Measurements from ENCODE around the gene MYO1D.
"Not testable (repeated sequence)": the region's sequence is repeated elsewhere in the genome, so short reads cannot be mapped to it uniquely, and the experiment has no call there.

The MYO1D gene

GRCh38 chr17:32727681-32728080 is 149.2 kb downstream of the MYO1D start:
- no peak for DNase-seq (ENCODE audit: low spot score)

DNA sequence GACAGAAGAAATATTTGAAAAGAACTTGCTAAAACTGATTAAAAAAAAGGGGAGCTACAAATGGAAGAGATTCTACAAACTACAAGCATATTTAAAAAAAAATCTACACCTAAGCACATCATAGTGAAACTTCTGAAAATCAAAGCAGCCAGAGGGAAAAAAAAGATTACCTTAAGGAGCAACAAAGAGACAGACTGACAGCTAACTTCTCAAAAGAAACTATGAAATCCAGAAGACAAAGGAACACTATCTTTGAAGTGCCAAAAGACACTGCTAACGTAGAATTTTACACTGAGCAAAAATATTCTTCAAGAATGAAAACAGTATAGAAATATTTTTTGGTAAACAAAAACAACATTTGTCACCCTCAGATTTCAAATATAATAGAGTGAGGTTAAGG is 151.2 kb downstream of the MYO1D start:
- DNase-seq (ENCODE audit: low spot score), result no peak

DNA sequence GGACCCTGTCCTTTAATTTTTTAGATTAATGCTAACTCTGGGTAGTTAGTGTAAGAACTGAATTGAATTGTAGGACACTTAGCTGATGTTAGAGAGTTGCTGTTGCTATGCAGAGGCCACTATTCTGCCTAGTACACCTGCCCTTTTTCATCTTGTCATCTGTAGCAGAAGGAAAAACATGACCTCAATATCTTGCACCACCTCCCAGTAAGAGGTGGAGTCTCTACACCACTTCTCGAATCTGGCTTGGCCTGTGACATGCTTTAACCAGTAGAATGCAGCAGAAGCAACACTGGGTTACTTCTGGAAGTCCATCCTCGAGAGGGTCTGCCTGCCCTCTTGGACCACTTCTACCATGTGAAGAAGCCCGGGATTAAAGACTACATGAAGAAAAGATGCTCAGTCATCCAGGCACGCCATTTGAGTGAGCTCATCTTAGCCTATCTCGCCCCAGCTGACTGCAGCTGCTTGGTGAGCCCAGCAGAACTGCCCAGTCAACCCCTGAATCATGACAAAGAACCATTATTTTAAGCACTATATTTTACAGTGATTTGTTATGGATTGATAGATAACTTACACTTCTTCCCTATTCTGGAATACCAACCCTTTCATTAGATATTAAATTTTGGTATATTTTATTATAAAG is 153.5 kb downstream of the MYO1D start:
- DNase-seq (ENCODE audit: low spot score), result no peak

- DNase-seq (ENCODE audit: low spot score), result no peak
Observed at GRCh38 chr17:32722733-32723132, 154.2 kb downstream of the MYO1D start.

GRCh38 chr17:32720671-32721070 is 156.3 kb downstream of the MYO1D start:
- DNase-seq (ENCODE audit: low spot score), result no peak

DNA sequence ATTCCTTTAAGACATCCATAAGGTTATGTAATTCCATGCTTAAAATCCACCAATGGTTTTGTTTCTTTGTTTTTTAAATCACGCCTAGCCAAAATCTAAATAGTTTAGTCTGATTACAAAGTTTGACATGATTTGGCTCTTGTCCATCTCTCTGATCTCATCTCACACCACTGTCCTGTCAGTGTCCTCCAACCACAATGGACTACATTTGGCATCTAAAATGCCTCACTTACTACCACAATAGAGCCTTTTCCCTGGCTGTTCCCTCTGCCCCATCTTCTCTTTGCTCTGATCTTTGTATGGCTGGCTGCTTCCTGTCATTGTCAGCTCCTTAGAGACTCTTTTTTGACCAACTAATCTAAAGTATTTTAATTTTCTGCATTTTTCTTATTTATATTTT is 157.2 kb downstream of the MYO1D start:
- no peak for DNase-seq (ENCODE audit: low spot score)

DNA sequence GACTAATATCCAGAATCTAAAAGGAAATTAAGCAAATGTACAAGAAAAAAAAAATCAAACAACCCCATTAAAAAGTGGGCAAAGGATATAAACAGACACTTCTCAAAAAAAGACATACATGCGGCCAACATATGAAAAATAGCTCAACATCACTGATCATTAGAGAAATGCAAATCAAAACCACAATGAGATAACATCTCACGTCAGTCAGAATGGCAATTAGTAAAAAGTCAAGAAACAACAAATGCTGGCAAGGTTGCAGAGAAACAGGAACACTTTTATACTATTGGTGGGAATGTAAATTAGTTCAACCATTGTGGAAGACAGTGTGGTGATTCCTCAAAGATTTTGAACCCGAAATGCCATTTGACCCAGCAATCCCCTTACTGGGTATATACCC is 162.0 kb downstream of the MYO1D start:
- DNase-seq (ENCODE audit: low spot score), result not testable (repeated sequence)

DNA sequence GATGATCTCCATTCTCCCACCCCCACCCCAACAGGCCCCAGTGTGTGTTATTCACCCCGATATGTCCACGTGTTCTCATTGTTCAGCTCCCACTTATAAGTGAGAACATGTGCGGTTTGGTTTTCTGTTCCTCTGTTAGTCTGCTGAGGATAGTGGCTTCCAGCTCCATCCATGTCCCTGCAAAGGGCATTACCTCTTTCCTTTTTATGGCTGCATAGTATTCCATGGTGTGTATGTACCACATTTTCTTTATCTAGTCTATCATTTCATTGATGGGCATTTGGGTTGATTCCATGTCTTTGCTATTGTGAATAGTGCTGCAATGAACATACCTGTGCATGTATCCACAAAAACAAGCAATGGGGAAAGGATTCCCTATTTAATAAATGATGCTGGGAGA is 162.7 kb downstream of the MYO1D start:
- not testable (repeated sequence) for DNase-seq (ENCODE audit: low spot score)

DNA sequence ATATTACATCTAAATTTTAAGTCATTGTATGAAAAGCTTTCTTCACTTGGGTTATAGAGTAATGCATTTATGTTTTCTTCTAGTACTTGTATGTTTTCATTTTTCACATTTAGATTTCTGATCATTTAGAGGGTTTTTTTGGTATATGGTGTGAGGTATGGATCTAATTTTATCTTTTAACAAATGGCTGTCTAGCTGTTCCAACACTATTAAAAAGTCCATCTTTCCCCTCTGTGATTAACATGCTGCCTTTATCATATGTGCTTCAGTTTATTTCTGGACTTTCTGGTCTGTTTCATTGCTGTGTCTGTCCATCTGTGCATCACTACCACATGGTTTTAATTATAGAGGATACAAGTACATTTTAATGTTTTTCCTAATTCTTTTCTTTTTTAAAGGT is 163.8 kb downstream of the MYO1D start:
- DNase-seq (ENCODE audit: low spot score), result no peak

DNA sequence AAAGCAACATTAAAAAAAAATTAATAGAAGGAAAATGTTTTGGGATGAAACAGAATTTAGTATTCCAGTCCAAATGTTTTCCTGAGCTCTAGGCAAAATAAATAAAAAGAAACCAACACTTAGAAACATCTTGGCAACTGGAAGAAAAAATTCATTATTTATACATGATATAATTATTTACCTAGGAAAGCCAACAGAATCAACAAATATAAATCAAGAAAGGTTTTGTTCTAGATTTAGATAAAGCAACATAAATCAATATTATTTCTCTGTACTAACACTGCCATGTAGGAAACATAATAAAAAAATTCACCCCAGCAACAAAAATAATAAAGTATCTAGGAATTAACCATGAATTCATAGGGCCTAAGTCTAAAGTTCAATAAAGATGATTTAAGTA is 167.4 kb downstream of the MYO1D start:
- no peak for DNase-seq (ENCODE audit: low spot score)

- DNase-seq (ENCODE audit: low spot score), result no peak
Observed at GRCh38 chr17:32701871-32702270, 175.1 kb downstream of the MYO1D start.

GRCh38 chr17:32699247-32699646 is 177.7 kb downstream of the MYO1D start:
- no peak for DNase-seq (ENCODE audit: low spot score)

GRCh38 chr17:32697728-32698625 is 178.9 kb downstream of the MYO1D start:
- DNase-seq (ENCODE audit: low spot score), result no peak

- DNase-seq (ENCODE audit: low spot score), result no peak
Observed at GRCh38 chr17:32696426-32696825, 180.5 kb downstream of the MYO1D start.

DNA sequence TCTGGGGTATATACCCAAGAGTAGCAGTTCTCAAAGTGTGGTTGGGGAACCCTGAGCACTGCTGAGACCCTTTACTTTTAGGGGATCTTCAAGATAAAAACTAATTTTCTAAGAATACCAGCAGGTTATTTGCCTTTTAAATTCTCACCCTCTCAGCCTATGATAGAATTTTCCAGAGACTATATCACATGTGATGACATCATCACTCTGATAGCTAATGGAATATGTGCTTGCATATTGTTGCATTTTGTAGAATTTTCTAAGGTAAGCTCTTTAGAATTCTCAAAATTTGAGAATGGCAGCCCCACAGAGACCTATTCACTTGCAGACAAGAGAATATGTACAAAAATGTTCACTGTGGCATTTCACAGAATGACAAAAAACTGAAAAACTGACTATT is 181.1 kb downstream of the MYO1D start:
- DNase-seq (ENCODE audit: low spot score), result no peak

GRCh38 chr17:32693194-32693897 is 183.6 kb downstream of the MYO1D start:
- no peak for DNase-seq (ENCODE audit: low spot score)

DNA sequence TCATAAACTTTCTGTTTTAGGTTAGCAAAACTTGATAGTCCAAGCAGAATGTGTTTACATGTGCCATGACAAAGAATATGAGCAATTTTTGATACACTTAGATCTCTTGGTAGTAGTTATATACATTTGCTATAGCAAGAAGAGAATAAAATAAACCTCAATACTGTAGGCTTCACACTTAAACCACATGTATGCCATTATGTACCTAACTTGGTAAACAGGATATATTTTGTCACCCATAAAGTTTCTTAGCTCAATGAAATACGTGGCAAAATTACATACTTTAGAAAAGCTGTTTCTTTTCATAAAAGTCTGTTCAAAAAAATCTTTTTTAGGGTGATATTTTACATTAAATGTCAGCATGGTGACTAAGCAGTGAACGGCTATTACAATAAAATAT is 184.7 kb downstream of the MYO1D start:
- DNase-seq (ENCODE audit: low spot score), result no peak

GRCh38 chr17:32689348-32689747 is 187.6 kb downstream of the MYO1D start:
- DNase-seq (ENCODE audit: low spot score), result no peak

DNA sequence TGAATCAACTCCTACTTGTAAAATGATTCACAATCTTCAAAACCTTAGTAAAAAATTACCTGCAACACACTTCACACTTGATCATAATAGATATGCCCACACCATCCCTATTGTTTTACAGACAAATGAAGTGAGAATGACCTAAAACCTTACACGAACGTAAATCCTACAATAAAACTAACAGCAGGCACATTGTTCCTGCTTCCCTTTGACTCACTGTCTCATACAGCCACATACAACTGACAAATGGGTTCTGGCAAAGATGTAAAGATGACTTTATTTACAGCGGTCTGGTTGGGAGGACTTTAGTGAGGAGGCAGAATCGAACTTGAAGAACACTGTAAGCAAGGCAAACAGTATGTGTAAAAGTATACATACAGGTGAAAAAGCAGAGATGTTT is 188.7 kb downstream of the MYO1D start:
- no peak for DNase-seq (ENCODE audit: low spot score)

DNA sequence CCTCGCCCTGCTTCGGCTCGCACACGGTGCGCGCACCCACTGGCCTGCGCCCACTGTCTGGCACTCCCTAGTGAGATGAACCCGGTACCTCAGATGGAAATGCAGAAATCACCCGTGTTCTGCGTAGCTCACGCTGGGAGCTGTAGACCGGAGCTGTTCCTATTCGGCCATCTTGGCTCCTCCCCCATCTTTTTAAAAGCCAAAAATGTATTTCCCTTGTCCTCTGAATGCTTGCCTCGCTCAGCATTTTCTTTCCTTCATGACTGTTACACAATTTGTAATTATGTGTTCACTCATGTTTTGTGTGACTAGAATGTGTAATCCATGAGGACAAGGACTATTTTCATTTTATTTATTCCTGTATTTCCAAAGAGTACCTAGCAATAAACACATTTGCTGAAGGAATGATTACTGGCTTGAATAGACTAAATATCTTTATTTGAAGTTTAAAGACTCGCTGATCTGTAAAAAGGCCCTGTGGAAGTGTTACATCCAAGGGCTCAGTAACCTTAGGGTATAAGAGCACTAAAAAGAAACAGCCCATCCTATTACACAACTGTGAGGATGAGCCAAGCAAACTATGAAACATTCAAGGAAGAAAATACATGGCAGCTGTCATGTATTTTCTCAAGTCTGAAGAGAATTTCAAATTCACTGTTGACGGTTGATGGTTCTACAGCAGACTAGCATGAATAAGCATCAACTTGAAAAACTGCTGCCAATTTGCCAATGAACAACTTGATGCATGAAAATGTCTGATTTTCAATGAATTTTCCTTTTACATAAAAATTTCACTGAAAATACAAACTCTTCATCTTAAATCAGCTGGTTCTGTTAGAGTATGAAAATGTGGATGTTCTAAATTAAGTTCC is 192.6 kb downstream of the MYO1D start:
- DNase-seq (ENCODE audit: low spot score), result no peak

- no peak for DNase-seq (ENCODE audit: low spot score)
Observed at GRCh38 chr17:32673964-32674363, 203.0 kb downstream of the MYO1D start.

- no peak for DNase-seq (ENCODE audit: low spot score)
Observed at GRCh38 chr17:32672711-32673110, 204.2 kb downstream of the MYO1D start.
